NCI-H2196 treated with DMSO at 0.1 percent for 48 hours (cell line): ENCODE measurements around the gene SH3BP5.

Source experiments
- DNase-seq: peaks from one replicate; lab custom pipeline; 2025; ENCODE audit not compliant: unreplicated experiment; lab: John Stamatoyannopoulos, UW

Gene SH3BP5

DNA sequence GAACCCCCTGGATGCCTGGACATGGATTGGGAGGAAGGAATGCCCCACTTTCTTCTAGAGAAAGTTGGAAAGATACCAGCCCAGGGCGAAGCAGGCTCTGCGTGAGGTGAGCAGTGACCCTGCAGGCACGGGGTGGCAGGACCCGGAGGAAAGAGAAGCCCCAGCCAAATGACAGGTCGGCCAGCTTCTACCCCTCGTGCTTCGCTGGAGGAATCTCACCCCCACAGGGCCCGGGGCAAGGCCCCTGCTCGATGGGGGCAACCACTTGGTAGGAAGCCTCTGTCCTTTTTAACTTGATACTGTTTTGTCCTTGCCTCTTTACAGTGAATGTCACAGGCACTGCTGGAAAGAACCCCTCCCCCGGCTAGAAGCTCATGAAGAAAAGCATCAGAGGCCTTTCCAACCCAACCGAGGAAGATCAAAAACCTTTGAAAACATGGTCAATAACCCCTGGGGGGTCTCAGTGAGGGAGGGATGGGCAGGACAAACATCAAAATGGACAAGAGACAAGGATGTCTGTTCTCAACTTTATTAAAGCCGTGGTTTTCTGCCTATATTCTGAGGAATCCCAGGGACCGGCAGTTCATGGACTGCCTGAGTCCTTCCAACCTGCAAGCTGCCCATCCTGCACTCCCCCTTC, 54.4 kb downstream of the SH3BP5 start:
- DNase-seq = no peak

- DNase-seq = no peak
Measured at GRCh38 chr3:15276028-15276724, 56.2 kb downstream of the SH3BP5 start.

GRCh38 chr3:15273227-15273626, 59.2 kb downstream of the SH3BP5 start:
- DNase-seq = no peak

- no peak for DNase-seq
Measured at GRCh38 chr3:15272426-15273196, 59.8 kb downstream of the SH3BP5 start.

DNA sequence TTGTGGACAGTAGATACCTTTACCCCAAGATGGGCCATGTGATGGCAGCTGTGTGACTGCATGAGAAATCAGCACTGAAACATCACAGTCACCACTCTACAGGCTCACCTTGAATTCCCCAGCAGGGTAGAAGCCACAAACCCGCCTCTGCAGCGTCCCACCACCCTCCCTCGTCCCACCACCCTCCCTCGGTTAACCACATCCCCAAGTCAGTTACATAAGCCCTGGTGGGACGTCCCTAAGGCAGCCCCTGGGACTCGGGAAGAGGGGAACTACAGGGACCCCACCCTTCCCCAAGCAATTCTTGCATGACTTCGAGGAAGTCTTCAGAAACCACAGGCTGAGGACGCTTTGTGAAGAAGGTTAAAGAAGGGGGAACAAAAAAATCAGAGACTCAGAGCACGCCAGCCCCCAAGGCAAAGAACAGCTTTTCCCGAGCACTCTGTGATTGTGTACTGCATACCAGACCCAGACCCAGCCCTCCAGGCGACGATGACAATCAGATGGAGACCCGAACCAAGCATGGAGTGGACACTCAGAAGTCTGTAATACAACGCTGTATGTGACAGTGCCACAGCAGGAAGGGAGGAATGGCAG, 60.5 kb downstream of the SH3BP5 start:
- no peak for DNase-seq

- no peak for DNase-seq
Measured at GRCh38 chr3:15271030-15271429, 61.4 kb downstream of the SH3BP5 start.

DNA sequence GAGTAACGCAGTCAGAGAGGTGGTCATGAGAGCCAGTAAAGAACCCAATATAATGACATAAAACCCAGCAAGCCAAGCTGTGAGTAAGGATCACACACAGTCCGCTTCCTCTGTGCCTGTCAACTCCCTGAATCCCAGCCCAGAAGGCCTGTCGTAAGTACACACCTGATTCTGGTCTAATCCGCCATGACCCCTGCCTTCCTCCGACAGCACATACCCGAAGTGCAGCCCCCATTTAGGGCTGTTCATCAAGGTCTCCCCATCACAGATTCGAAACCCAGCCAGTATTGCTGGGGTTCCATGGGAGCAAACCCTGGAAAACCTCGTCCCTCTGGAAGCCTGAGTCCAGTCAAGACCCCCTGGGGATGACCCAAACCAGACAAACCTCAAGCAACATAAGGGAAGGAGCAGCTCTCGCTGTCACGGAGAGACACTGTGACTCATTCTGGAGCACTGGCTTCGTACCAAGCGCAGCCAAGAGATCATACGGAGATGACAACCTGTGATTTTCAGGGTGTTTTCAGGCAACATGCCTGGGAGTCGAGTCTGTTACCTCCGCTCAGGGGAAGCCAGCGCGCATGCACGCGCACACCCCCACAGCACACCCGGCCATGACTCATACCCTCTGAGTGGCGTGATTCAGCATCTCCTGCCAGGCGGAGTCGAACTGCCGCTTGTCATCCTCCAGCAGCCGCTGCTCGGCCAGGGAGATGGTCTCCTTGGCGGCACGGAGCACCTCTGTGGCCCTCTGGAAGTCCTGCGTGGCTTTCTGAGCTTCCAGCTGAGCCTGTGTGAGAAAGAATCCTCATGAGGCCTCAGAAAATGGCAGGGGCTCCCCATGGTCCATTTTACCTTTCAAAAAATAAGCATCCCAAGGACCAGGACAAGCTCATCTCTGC, 63.0 kb downstream of the SH3BP5 start:
- DNase-seq = no peak

- peak; percentile 26 for DNase-seq
Measured at GRCh38 chr3:15268033-15268631, 64.3 kb downstream of the SH3BP5 start.

DNA sequence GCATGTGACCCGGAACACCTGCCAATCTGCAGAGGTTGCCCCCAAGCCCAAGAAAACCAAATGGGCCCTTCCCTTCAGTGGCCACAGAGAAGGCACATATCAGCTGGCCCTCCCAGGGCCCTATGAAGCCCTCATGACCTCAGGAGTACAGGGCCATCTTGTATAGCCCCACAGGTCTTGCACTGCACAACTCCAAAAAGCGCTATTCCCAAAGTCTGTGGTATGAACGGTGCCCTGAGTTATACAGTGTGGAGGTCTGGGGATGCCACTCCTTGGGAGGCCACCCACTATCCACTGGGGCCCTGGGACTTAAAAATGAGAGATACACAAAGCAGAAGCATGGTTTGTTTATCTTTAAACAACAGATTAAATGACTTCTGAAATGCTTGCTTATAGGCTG, 64.9 kb downstream of the SH3BP5 start:
- no peak for DNase-seq

DNA sequence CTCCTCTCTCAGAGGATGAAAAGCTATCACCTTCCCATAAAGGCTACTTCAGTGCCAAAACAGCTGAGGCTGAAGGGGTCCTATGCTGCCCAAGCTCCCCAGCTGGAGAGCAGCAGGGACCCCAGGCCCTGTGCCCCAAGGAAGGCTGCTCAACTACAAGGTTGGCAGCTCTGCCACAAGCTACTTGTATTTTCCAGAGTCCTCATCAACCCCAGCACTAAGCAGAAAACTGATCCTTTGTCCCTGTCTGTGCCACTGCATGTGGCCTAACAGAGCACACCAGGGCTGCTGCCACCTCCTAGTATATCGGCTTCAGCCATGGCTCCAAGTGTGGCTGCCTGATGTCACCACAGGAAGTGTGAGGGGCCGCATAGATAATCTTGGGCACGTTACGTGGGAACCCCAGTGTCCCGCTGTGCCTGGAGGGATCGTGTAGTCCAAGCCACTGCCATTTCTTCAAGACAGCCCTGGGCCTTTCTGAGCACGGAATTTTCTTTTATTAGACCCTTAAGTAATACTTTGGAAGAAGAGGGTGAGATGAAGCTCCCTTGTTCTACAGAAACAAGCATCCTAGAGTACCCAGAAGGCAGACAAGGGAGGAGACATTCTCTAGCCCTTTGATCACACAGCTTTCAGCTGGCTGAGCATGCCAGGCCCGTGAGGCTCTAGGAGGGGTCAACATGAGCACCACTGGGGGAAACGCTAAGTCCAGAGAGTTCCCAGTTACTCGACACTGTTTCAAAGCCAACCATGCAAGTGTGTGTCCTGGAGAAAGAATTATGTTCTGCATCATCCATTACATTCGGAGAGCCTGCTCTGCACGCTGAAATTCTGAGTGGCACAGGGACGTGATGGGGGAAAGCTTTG, 65.6 kb downstream of the SH3BP5 start:
- DNase-seq = no peak

DNA sequence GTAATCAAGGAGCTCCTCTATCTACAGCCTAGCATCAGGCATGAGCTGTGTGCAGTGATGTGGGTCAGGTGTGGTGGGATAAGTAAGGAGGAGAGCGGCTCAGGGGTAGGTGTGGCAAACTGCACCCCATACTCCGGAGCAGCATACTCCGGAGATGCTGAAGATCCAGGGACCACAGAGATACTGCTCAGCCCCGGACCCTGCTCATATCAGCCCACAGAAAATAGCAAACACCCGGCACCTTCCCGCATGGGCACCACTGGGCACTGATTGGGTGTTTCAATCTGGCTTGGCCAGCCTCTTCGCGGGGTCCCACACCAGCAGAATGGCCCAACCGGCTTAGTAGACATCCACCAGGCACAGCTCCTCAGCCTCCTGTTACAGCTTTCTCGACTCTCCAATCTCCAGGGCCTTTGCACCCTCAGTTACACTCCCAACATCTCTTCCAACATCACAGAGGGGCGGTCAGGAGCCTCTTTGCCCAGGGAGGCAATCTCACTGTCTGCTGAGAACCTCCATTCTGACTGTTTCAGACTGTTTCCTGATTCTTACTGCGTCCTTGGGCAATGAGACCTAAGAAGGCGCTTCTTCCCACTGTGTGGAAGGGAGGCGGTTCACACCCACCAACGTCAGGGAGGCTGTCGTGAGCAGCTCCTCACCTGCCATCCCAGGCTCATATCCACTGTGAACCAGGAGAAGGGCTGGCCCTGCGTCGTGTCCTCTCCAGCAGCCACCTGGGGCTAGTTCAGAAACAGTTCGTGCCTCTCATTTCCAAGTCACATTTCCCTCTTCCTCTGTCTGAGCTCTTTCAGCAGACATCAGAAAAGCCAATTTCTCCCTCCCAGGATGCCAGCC, 66.5 kb downstream of the SH3BP5 start:
- DNase-seq = no peak

- no peak for DNase-seq
Measured at GRCh38 chr3:15264486-15264885, 67.9 kb downstream of the SH3BP5 start.

- no peak for DNase-seq
Measured at GRCh38 chr3:15263926-15264325, 68.5 kb downstream of the SH3BP5 start.

DNA sequence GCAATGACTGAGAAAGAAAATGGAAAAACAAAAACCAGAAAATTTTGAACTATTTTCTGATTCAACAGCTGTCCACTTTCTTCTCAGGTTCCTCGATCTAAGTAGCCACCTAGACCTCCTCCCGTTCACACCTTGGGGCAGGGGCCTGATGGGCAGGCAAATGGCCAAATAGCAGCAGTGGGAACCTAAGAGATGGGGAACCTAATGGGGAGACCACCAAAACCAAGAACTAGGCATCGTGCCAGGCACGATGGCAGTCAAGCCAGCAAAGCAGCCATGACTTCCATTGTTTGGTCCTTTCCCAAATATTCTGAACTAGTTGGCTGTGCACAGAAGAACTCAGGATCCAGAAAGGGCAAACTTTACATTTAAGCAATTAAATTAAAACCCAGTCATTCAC, 69.3 kb downstream of the SH3BP5 start:
- no peak for DNase-seq

DNA sequence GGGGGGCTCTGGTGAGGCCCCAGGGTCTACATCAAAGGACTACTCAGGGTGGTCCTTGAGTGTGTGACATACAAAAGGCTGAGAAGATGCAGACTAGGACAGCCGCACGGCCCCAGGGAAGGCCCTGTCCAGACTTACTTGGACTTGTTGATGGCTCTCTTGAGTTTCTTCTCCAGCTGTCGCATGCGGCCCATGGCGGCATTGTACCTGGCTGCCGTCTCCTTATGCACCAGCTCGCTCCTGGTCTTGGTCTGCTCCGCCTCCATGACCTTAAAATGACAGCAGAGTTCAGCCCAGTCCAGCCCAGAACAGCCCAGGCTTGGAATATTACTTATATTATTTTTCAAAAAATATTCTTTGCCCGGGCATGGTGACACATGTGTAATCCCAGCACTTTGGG, 70.4 kb downstream of the SH3BP5 start:
- no peak for DNase-seq

- no peak for DNase-seq
Measured at GRCh38 chr3:15261274-15261673, 71.1 kb downstream of the SH3BP5 start.

DNA sequence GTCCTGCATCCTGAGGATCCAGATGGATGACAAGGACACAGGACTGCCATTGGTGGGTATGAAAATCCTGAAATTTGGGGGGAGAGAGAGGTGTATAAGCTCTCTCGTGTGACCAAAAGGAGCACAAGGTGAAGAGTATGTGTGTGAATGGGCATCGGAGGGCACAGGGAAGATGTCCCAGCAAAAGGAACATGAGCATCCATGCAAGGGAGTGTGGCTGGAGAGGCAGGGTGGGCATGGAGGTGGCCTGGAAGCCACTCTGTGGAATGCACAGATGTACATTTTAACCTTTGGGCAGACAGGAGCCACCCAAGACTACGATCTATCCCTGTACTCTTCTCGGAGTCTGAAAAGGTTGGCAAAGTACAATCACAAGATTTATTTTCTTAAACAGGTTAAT, 71.9 kb downstream of the SH3BP5 start:
- no peak for DNase-seq

DNA sequence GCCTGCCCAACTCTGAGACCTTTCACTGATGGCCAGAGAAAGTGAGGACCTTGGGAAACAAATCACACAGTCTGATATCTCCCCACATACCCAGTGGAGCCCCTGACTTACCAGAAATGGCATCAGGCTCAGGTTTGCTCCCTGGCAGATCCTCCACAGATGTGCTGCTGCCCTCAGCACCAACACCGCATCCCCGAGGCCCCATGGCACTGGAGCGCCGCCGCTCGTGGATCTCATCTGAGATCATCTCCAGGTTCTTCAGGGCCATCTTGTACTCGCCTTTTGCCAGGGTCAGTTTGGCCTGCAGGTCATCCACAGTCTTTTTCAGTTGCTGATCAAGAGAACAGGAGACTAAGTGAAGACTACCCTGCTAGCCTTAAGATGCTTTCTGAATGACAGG, 73.7 kb downstream of the SH3BP5 start:
- DNase-seq = no peak
